Stomach (tissue), 4 donors: ENCODE results near the gene MED13L.

ENCODE experiments used
- EP300 ChIP-seq: sonication (generic); formaldehyde crosslinking; IDR thresholded peaks from one replicate; pipeline ENCODE4 v1.6.1; 2017; ENCODE audit warnings: antibody characterized with exemption
- POLR2A ChIP-seq, 4 donors: fragments of 450-650 bp; IDR thresholded peaks; one replicate each; pipeline ENCODE4 v1.6.1; 2016; ENCODE audit warnings: antibody characterized with exemption in 4 of 4, control low read depth in 2 of 4, mild to moderate bottlenecking in 1 of 4, moderate library complexity in 1 of 4
- TF ChIP-seq, protein P1 (sequence below), 7 experiments: fragments of 450-650 bp in 4 of 7; fragments of 200-600 bp in 3 of 7; sonication (generic) in 3 of 7; IDR thresholded peaks; one replicate each; pipeline ENCODE4 v1.5.1; 2016 to 2019; ENCODE audit warnings: antibody characterized with exemption in 7 of 7, control low read depth in 2 of 7, mild to moderate bottlenecking in 1 of 7

GRCh38 chr12:115949675-115950074 is 327.8 kb downstream of the MED13L start:
- TF ChIP-seq, protein P1, sequence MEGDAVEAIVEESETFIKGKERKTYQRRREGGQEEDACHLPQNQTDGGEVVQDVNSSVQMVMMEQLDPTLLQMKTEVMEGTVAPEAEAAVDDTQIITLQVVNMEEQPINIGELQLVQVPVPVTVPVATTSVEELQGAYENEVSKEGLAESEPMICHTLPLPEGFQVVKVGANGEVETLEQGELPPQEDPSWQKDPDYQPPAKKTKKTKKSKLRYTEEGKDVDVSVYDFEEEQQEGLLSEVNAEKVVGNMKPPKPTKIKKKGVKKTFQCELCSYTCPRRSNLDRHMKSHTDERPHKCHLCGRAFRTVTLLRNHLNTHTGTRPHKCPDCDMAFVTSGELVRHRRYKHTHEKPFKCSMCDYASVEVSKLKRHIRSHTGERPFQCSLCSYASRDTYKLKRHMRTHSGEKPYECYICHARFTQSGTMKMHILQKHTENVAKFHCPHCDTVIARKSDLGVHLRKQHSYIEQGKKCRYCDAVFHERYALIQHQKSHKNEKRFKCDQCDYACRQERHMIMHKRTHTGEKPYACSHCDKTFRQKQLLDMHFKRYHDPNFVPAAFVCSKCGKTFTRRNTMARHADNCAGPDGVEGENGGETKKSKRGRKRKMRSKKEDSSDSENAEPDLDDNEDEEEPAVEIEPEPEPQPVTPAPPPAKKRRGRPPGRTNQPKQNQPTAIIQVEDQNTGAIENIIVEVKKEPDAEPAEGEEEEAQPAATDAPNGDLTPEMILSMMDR (IDR thresholded peaks at IDR 0.05): no peak
- TF ChIP-seq POLR2A (IDR thresholded peaks at IDR 0.05): no peak
- no peak for TF ChIP-seq EP300
